DMS 273 (cell line): ENCODE measurements around the gene PCDHGC3.

Source experiments
- DNase-seq: peaks from one replicate; lab custom pipeline; 2025; ENCODE audit not compliant: unreplicated experiment; lab: John Stamatoyannopoulos, UW

PCDHGC3 gene

DNA sequence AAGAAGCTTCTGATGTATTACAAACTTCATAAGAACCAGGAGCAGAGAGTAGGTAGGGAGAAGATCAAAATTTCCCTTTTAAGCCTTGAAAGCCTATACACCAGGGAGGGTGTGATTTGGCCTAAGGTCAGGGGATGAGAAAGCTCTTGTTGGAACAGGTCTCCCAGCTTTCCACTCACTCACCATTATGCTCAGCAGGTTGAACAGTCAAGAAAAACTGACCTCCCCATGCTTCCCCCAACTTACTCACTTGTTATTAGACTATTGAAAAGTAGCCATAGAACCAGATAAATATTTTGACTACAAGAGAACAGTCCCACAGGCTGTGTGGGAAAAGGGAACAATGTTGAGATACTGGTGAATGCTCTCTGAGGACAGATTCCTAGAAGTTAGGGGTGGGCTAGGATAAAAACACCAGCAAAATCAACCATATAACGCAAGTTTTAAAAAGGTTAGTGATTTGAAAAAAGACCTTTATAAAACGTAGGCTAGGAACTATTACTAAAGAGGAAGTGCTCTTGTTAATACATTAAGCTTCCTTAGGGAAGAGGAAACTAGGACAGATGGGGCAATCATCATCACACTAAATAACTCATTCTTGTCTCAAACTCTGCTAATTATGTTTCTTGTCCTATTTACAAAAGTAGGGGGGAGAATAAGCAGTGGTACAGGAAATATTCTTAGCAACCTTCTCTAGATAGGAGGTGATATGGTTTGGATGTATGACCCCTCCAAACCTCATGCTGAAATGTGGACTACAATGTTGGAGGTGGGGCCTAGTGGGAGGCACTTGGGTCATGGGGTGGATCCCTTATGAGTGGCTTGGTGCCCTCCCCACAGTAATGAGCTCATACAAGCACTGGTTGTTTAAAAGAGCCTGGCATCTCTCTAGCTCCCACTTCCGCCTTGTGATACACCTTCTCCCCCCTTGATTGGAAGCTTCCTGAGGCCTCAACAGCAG, 44.1 kb downstream of the PCDHGC3 start:
- DNase-seq: no peak

DNA sequence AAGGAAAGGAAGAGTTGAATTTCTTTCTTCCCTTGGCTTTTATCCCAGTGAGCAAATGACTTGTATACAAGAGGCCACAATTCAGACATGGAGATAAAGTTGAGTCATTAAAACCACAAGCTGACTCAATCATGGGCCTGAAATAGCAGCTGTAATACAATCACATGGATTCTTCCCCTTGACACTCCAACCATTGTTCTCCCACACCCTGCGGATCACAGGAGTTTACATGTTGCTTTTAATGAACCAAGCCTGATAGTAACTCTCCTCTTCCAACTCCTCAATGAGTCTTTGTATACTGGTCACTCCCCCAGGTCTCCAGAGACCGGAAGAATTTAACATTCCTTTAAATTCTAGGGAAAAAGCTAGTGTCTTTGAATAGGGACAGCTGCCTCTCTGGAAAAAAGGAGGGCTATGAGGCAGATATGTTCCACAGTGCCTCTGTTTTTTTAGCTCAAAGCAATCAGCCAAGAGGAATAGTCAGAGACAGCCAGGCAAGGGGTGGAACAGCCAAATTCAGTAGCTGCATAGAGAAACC, 45.5 kb downstream of the PCDHGC3 start:
- peak; percentile 26 for DNase-seq

DNA sequence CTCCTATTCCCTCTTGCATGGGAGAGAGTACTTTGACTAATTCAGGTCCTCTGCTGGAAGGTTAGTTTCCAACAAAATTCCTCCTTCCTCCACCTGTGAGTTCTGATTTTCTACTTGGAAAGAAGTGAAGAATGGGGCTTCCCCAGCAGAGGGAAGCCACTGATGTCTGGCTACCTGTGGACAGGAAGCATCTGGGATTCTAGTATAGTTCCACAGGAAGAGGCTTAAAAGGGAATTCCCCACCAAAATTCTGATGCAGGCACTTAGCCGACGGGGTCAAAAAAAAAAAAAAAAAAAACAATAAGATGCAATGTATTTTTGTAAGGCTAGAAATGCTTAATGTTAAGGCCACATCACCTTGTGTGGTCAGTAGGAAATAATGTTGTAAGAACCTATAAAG, 46.5 kb downstream of the PCDHGC3 start:
- no peak for DNase-seq

DNA sequence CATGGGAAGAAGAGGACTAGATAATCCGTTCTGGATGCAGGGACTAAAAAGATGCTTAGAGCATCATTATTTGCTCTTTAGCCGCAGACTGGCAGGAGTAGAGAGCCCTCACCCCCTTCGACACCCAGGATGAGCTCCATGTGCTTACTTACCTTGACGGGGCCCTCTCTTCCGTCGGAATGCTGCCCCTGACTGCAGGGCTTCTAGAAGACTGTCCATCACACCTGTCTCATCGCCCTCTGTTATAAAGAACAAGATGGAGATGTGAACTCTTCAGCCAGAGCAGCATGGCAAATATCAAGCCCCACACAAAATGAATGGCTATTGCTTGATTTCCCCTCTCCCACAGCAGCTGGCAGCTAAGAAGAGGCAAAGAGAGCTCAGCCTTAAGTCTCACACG, 48.2 kb downstream of the PCDHGC3 start:
- no peak for DNase-seq

DNA sequence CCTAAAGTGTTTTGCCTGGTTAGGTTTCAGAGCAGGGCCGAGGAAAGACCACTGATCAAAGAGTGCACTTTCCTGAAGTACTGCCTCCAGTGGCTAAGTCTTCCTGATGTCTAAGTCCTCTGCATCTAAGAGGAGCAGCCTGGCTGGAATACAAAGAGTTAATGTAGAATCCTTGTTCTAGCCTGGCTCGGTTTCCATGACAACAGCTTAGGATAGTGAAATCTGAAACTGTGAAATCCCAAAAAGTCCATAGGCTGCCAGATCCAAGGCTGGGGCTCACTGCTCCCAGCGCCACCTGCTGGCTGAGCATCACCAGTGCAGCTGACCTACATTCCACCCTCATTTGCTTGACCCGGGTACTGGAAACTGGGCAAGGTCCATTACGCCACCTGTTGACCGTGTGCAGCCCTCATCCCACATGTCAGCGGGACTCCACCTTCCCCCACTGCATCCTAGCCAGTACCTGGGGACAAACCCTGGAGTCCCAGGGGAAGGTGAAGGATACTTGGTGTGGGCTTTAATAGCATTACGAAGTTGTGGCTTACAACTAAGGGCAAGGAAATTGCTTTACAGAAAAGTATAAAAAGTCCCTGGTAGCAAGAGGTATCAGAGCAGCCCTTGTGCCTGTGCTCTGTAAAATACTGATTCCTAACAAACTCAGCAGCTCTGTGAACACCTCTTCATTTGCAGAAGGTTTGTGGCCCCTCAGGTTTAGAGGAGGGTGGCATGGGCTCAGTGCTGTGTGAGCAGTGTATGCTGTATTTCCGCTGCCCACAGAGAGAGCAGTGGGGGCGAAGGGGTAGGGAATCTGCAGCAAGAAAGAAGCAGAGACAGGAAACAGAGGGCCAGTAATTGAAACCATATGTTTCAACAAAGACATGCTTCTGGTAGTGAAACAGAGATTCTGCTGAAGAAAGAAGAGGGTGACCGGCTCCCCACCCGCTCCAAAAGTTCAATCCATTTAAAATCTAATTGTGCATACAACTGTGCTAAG, 49.1 kb downstream of the PCDHGC3 start:
- DNase-seq: peak; percentile 98

DNA sequence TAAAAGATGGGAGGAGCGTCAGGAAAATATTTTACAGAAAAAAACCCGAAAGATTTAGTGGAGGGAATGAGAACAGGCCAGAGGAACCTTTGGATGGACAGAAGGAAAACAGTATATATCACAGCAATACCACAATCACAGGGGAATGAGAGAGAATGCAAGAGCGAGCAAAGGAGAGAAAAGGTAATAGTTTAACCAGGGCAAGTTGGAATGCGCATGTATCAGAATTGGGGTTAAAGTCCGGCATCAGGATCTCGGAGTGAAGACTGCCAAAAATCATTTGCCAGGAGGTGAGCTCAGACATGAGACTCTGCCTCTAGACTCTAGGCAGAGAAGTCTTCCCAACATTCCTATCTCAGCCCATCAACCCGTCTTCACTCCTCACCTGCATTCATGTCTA, 49.9 kb downstream of the PCDHGC3 start:
- DNase-seq: no peak

DNA sequence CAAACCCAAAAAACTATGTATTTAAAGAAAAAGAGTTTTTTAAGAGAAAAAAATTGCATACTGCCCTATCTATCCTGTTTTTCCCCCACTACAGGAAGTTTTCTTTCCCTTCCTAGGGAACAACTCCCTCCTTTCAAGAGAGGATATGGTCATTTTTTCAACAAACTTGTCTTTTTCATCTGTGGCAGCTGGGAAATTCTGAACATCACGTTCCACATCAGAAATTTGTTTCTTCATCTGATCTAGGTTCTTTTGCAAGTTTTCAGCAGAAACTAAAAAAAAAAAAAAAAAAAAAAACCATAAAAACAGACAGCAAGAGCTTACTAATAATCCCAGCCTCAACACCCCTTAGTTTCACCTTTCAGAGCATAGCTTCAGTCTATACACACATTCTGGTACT, 51.7 kb downstream of the PCDHGC3 start:
- DNase-seq: no peak
